Neural crest cell (in vitro differentiated cells): ENCODE results near the gene DONSON. TPM values are rescaled to one million over a fixed set of nuclear protein-coding genes. Genes with fewer than 3 reads are reported as not detected.

Experiments
- DNase-seq: peaks from one replicate; pipeline ENCODE4 v3.0.0; 2021; ENCODE audit warnings: low read depth, mixed read lengths, low spot score
- H3K27ac Mint-ChIP-seq: one replicate; pipeline ENCODE4 v1.8.0; 2021; ENCODE audit warnings: mild to moderate bottlenecking, mixed read lengths; ENCODE audit not compliant: unreplicated experiment
- H3K27me3 Mint-ChIP-seq: 2 replicates; pipeline ENCODE4 v1.8.0; 2021; ENCODE audit warnings: low read depth, mild to moderate bottlenecking, mixed read lengths
- H3K36me3 Mint-ChIP-seq: 2 replicates; pipeline ENCODE4 v1.8.0; 2021; ENCODE audit warnings: low read depth, mild to moderate bottlenecking, mixed read lengths
- H3K4me1 Mint-ChIP-seq: 2 replicates; pipeline ENCODE4 v1.8.0; 2021; ENCODE audit warnings: mixed read lengths
- H3K4me3 Mint-ChIP-seq: one replicate; pipeline ENCODE4 v1.8.0; 2021; ENCODE audit warnings: mild to moderate bottlenecking, mixed read lengths
- H3K9me3 Mint-ChIP-seq: 2 replicates; pipeline ENCODE4 v1.8.0; 2021; ENCODE audit warnings: mixed read lengths
- CTCF ChIP-seq: fragments of 200-600 bp; sonication (generic); conservative IDR thresholded peaks from 2 replicates; pipeline ENCODE4 v1.5.0; 2021; ENCODE audit warnings: antibody characterized with exemption, mild to moderate bottlenecking
- total RNA-seq: library from RNA; stranded (reverse); gene quantifications from 2 replicates; pipeline ENCODE4 v1.2.1, GENCODE V29; 2021

DONSON gene
- total RNA-seq, 1 donor from 2014 or later, result 30.9 TPM

DNA sequence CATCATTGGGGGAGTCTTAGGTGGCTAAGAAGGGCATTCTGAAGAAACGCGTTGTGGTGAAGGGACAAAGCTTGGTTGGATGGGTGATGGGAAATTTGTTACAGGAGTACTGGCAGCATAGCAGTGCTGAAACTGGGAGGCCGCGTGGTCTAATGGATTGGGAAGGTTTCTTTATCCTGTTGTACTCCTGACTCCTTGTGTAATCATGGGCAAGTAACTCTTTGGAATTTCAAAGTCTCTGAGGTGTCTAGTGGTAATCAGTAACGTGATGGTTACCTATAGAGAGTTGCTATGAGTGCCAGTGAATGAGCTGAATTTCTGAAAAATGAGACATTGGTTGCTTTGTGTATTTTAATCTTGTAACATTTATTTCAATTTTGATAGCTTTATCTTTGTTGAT lies 18.5 kb downstream of the DONSON start:
- TF ChIP-seq CTCF, result no peak
- Mint-ChIP-seq H3K4me3 (no peak overlapping the region), H3K4me1 (no peaks in the 10 kb centered on the region), H3K9me3 (no peaks in the 10 kb centered on the region), H3K27me3 (no peaks in the 10 kb centered on the region), H3K36me3 (peaks cover 8% of the 10 kb centered on the region), H3K27ac (peak overlapping the region; percentile 32)
- no peak for DNase-seq

GRCh38 chr21:33568448-33568847 lies 20.0 kb downstream of the DONSON start:
- no peaks in the 10 kb centered on the region for H3K27me3 Mint-ChIP-seq
- DNase-seq, result no peak
- H3K9me3 Mint-ChIP-seq, result no peaks in the 10 kb centered on the region
- H3K4me1 Mint-ChIP-seq, result no peaks in the 10 kb centered on the region
- H3K27ac Mint-ChIP-seq, result no peak overlapping the region
- TF ChIP-seq CTCF, result no peak
- H3K4me3 Mint-ChIP-seq, result no peak overlapping the region
- H3K36me3 Mint-ChIP-seq, result peaks cover 5% of the 10 kb centered on the region

DNA sequence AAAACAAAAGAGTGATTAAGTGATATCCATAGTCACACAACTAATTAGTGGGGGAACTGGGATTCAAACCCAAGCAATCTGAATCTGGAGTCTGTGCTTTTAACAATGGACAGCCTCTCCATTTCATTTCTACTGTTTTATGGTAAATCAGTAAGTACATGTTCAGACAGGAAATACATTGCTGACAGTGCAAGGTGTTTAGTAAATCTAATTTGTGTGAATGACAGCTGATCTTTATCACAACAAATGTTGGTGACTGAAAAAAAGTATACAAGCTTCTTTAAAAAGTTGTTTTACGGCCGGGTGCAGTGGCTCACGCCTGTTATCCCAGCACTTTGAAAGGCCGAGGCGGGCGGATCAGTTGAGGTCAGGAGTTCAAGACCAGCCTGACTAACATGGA lies 20.6 kb downstream of the DONSON start:
- no peak for TF ChIP-seq CTCF
- H3K4me3 Mint-ChIP-seq, result no peak overlapping the region
- H3K27me3 Mint-ChIP-seq, result no peaks in the 10 kb centered on the region
- H3K27ac Mint-ChIP-seq, result no peak overlapping the region
- peaks cover 5% of the 10 kb centered on the region for H3K36me3 Mint-ChIP-seq
- H3K4me1 Mint-ChIP-seq, result no peaks in the 10 kb centered on the region
- no peak for DNase-seq
- H3K9me3 Mint-ChIP-seq, result no peaks in the 10 kb centered on the region

DNA sequence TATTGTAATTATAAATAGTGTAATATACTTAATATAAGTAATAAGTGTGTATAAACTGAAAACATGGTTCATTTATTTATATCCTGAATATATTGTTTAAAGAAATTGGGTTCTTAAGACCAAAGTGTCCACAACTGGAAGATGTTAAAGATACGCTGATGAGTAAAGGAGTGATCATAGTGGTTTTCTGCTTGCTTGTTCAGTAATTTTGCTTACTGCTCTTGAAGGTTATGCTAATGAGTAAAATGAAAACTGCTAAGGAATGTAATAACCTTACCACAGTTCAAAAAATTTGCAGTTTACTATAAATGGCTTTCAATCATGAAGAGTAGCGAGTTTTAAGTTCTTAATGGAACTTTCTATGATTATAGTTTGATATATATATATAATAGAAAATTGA lies 22.0 kb downstream of the DONSON start:
- Mint-ChIP-seq H3K9me3 (no peaks in the 10 kb centered on the region), H3K27ac (no peak overlapping the region), H3K4me1 (no peaks in the 10 kb centered on the region), H3K36me3 (peaks cover 5% of the 10 kb centered on the region), H3K4me3 (no peak overlapping the region), H3K27me3 (no peaks in the 10 kb centered on the region)
- DNase-seq, result no peak
- TF ChIP-seq CTCF, result no peak

GRCh38 chr21:33562389-33562788 lies 26.1 kb downstream of the DONSON start:
- no peak for DNase-seq
- no peaks in the 10 kb centered on the region for H3K4me1 Mint-ChIP-seq
- H3K4me3 Mint-ChIP-seq, result no peak overlapping the region
- no peaks in the 10 kb centered on the region for H3K9me3 Mint-ChIP-seq
- TF ChIP-seq CTCF, result no peak
- no peaks in the 10 kb centered on the region for H3K27me3 Mint-ChIP-seq
- peaks cover 12% of the 10 kb centered on the region for H3K36me3 Mint-ChIP-seq
- H3K27ac Mint-ChIP-seq, result no peak overlapping the region

GRCh38 chr21:33561373-33561772 lies 27.1 kb downstream of the DONSON start:
- Mint-ChIP-seq H3K4me1 (no peaks in the 10 kb centered on the region), H3K9me3 (no peaks in the 10 kb centered on the region), H3K27ac (no peak overlapping the region), H3K27me3 (no peaks in the 10 kb centered on the region), H3K36me3 (peaks cover 15% of the 10 kb centered on the region), H3K4me3 (no peak overlapping the region)
- DNase-seq, result no peak
- no peak for TF ChIP-seq CTCF
